ENCODE measurements around the gene VWF. TPM values are rescaled to one million over a fixed set of nuclear protein-coding genes. Genes with fewer than 3 reads are reported as not detected.

Gene VWF
- total RNA-seq, 2 experiments from 2014 or later, result not detected

- CTCF ChIA-PET, result no interaction called here
- no peak overlapping the region for H3K27ac Mint-ChIP-seq
These were observed 58.6 kb downstream of the VWF start for GRCh38 chr12:6065863-6066199.

GRCh38 chr12:6065131-6065862 is 59.2 kb downstream of the VWF start:
- H3K9me3 Mint-ChIP-seq, result no peaks in the 10 kb centered on the region
- POLR2A ChIA-PET, result no interaction called here

More at GRCh38 chr12:6065863-6066199, 58.6 kb downstream of the VWF start:
- H3K36me3 Mint-ChIP-seq (ENCODE audit: low read depth), result no peaks in the 10 kb centered on the region
- no peak overlapping the region for H3K4me3 Mint-ChIP-seq
- POLR2A ChIA-PET, result no interaction called here
- H3K9me3 Mint-ChIP-seq, result no peaks in the 10 kb centered on the region
- H3K4me1 Mint-ChIP-seq, result peaks cover 11% of the 10 kb centered on the region
- DNase-seq, result no peak
- H3K27me3 Mint-ChIP-seq, result peaks cover 12% of the 10 kb centered on the region

GRCh38 chr12:6062757-6063735 is 61.4 kb downstream of the VWF start:
- no peak overlapping the region for H3K27ac Mint-ChIP-seq
- peak; percentile 55 for DNase-seq
- no peaks in the 10 kb centered on the region for H3K4me1 Mint-ChIP-seq
- peaks cover 8% of the 10 kb centered on the region for H3K27me3 Mint-ChIP-seq
- no peaks in the 10 kb centered on the region for H3K9me3 Mint-ChIP-seq
- POLR2A ChIA-PET, result no interaction called here
- H3K4me3 Mint-ChIP-seq, result no peak overlapping the region
- CTCF ChIA-PET, result interaction anchor here (1.1 to 1.2 kb wide), 2 partner anchors 217 to 222 kb away, joined by 3 read pairs; no protein-coding TSS in a partner anchor
- no peaks in the 10 kb centered on the region for H3K36me3 Mint-ChIP-seq (ENCODE audit: low read depth)

More at GRCh38 chr12:6065131-6065862, 59.2 kb downstream of the VWF start:
- Mint-ChIP-seq H3K4me3 (no peak overlapping the region), H3K27me3 (peaks cover 7% of the 10 kb centered on the region), H3K27ac (no peak overlapping the region), H3K36me3 (ENCODE audit: low read depth) (no peaks in the 10 kb centered on the region), H3K4me1 (peaks cover 11% of the 10 kb centered on the region)
- no peak for DNase-seq
- CTCF ChIA-PET, result interaction anchor here (1.0 to 1.4 kb wide), 4 partner anchors 9 to 219 kb away, joined by 3 to 5 read pairs (median 3); no protein-coding TSS in a partner anchor

- Mint-ChIP-seq H3K9me3 (no peaks in the 10 kb centered on the region), H3K27me3 (peaks cover 7% of the 10 kb centered on the region), H3K4me3 (no peak overlapping the region), H3K36me3 (ENCODE audit: low read depth) (no peaks in the 10 kb centered on the region), H3K27ac (no peak overlapping the region), H3K4me1 (no peaks in the 10 kb centered on the region)
- ChIA-PET POLR2A (no interaction called here), CTCF (no interaction called here)
- no peak for DNase-seq
These were observed 62.1 kb downstream of the VWF start for GRCh38 chr12:6062395-6062756.

DNA sequence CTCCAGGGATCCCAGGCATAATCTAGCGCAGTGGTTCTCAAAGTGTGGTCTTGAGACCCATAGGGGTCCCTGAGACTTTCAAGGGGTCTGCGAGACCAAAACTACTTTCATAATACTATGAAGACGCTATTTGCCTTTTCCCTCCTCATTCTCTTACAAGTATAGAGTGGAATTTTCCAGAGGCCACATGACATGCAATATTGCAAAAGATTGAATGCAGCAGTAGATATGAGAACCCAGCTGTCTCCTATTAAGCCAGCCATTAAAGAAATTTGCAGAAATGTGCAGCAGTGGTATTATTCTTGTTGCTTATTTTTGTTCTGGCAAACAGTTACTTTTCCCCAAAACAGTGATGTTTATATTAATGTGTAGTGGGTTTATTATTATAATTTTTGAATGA is 62.8 kb downstream of the VWF start:
- H3K9me3 Mint-ChIP-seq, result no peaks in the 10 kb centered on the region
- no peaks in the 10 kb centered on the region for H3K36me3 Mint-ChIP-seq (ENCODE audit: low read depth)
- no peak for DNase-seq
- H3K27ac Mint-ChIP-seq, result no peak overlapping the region
- POLR2A ChIA-PET, result no interaction called here
- H3K27me3 Mint-ChIP-seq, result peaks cover 6% of the 10 kb centered on the region
- H3K4me3 Mint-ChIP-seq, result no peak overlapping the region
- CTCF ChIA-PET, result interaction anchor here (0.6 kb wide), 1 partner anchor 403 kb away, joined by 3 read pairs; no protein-coding TSS in a partner anchor
- H3K4me1 Mint-ChIP-seq, result no peaks in the 10 kb centered on the region

DNA sequence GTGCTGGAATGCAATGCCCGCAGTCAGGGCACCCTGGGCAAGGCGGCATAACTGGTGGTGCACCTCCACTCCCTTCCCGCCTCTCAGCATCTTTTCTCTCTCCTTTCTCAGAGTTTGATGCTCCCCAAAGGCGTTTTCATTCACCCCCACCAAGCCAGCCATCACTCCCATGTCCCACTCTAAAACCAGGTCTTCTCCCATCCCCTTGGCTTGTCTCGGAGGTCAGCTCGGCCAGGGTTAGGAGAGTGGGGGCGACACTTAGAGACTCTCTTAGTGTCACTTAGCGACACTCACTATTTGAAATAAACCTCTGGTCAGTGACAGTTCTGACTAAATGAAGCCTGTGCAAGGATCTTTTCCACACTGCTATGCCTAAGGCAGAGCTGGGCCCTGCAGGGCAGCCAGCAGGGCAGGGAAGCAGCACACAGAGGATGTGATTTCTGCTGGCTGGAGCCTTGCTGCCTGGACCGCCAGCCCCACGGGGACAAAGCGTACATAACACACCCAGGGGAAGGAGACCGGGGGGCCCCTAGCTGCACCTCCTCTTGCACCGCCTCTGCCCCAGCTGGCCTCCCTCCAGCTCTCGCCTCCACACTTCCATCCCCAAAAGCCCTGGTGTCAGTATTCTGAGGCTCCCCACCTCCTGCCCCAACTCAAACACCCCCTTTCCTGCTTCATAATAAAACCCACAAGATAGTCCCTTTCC is 64.5 kb downstream of the VWF start:
- H3K4me1 Mint-ChIP-seq, result no peaks in the 10 kb centered on the region

GRCh38 chr12:6059221-6059620 is 65.2 kb downstream of the VWF start:
- H3K4me3 Mint-ChIP-seq, result no peak overlapping the region
- H3K27ac Mint-ChIP-seq, result no peak overlapping the region
- CTCF ChIA-PET, result interaction anchor here (1.8 kb wide), 1 partner anchor 220 kb away, joined by 7 read pairs; no protein-coding TSS in a partner anchor
- H3K27me3 Mint-ChIP-seq, result peaks cover 18% of the 10 kb centered on the region
- no peaks in the 10 kb centered on the region for H3K36me3 Mint-ChIP-seq (ENCODE audit: low read depth)
- H3K4me1 Mint-ChIP-seq, result no peaks in the 10 kb centered on the region
- POLR2A ChIA-PET, result no interaction called here
- DNase-seq, result no peak
- H3K9me3 Mint-ChIP-seq, result no peaks in the 10 kb centered on the region

More for the DNA sequence above, 64.5 kb downstream of the VWF start:
- DNase-seq, result no peak
- no peak overlapping the region for H3K27ac Mint-ChIP-seq
- H3K4me3 Mint-ChIP-seq, result no peak overlapping the region
- ChIA-PET POLR2A (no interaction called here), CTCF (interaction anchor here (1.8 kb wide), 1 partner anchor 219 kb away, joined by 7 read pairs; no protein-coding TSS in a partner anchor)
- H3K9me3 Mint-ChIP-seq, result no peaks in the 10 kb centered on the region
- peaks cover 16% of the 10 kb centered on the region for H3K27me3 Mint-ChIP-seq
- no peaks in the 10 kb centered on the region for H3K36me3 Mint-ChIP-seq (ENCODE audit: low read depth)

DNA sequence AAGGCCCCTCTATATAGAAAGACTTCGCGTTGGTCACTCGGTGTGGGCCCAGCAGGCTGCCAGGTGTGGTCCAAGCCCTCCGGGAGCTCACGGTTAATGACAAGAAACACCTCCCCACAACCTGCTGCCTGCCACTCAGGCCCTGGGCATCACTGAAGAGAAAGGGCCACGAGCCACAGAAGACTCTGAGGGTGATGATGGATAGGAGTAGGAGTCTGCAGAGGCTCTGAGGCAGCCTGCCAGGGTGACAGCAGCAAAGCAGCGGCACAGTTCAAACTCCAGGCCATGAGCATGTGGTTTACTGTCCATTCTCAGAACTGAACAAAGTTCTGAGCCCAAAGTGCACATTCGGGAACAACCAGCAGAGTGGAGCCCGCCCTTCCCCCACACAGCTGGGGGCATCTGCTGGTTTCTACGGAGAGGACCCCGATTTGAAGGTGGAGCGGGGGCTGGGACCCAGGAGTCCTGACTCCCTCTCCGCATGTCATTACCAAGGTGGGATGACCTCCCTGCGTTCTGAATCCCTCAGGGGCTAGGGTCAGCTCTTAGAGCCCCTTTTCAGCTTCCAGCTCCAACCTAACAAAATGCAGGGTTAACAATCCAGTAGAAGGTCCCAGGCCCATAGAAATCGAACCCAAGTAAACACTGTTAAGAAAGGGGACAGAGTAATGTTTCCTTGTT is 65.8 kb downstream of the VWF start:
- no peak overlapping the region for H3K27ac Mint-ChIP-seq
- CTCF ChIA-PET, result interaction anchor here (1.8 kb wide), 1 partner anchor 220 kb away, joined by 7 read pairs; no protein-coding TSS in a partner anchor
- POLR2A ChIA-PET, result no interaction called here

GRCh38 chr12:6057700-6058099 is 66.8 kb downstream of the VWF start:
- Mint-ChIP-seq H3K4me1 (no peaks in the 10 kb centered on the region), H3K27me3 (peaks cover 18% of the 10 kb centered on the region), H3K9me3 (no peaks in the 10 kb centered on the region), H3K4me3 (no peak overlapping the region), H3K27ac (no peak overlapping the region), H3K36me3 (ENCODE audit: low read depth) (no peaks in the 10 kb centered on the region)
- ChIA-PET POLR2A (no interaction called here), CTCF (no interaction called here)
- DNase-seq, result no peak

More for the DNA sequence above, 65.8 kb downstream of the VWF start:
- H3K27me3 Mint-ChIP-seq, result peaks cover 18% of the 10 kb centered on the region
- H3K4me3 Mint-ChIP-seq, result no peak overlapping the region
- H3K4me1 Mint-ChIP-seq, result no peaks in the 10 kb centered on the region
- H3K36me3 Mint-ChIP-seq (ENCODE audit: low read depth), result no peaks in the 10 kb centered on the region
- H3K9me3 Mint-ChIP-seq, result no peaks in the 10 kb centered on the region
- no peak for DNase-seq

DNA sequence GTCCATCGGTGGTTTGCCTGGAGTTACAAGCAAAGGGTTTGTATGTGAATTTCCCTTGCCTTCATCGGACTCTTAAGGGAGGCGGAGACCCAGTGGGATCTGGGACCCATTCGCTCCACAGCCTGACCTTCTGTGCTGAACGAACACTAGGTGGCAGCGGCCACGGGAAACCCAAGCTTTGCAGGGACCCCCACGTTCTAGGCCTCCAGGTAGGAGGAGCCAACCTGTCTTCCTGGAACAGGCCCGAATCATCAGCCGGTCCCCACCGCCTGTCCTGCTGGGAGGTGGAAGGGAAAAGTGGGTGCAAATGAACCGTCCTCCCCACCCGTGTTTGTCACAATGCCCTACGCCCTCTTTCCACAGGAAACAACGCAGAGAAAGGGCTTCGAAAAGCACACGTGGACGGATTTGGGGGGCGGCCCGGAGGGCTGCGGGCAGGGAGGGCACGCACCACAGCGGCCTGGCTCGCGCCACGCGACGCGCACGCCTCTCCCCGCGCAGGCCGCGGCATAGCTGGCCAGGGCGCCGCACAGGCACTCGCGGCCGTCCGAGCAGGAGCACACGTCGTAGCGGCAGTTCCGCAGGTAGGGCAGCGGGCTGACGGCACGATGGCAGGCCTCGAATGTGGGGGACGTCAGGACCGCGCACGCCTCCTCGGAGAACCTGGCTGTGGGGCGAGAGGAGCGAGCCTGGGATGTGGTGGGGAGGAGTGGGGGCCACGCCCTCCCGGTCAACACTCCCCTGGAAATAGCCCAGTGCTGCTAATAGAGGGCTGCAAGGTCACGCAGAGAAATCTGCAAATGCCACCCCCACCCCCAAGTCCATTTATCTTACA is 67.8 kb downstream of the VWF start:
- Mint-ChIP-seq H3K4me3 (no peak overlapping the region), H3K27me3 (peaks cover 18% of the 10 kb centered on the region), H3K9me3 (no peaks in the 10 kb centered on the region), H3K4me1 (no peaks in the 10 kb centered on the region), H3K36me3 (ENCODE audit: low read depth) (no peaks in the 10 kb centered on the region), H3K27ac (no peak overlapping the region)
- ChIA-PET CTCF (no interaction called here), POLR2A (no interaction called here)
- DNase-seq, result no peak

DNA sequence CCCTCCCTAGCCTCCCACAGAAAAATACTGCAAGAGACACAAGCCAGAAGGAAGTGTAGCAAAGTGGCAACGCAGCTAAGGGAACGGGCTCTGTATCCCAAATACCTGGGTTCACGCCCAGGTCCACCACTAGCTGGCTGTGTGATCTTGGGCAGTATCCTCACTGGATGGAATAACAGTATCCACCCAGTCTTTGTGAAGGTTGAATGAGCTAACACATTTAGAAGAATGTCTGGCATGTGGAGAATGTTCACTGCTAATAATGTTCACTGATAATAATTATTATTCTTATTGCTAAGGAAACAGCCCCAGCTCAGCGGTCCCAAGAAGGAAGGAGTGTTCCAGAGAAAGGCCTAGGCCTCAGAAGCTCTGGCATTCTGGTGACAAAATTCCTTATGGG is 70.9 kb downstream of the VWF start:
- peaks cover 25% of the 10 kb centered on the region for H3K27me3 Mint-ChIP-seq
- H3K9me3 Mint-ChIP-seq, result no peaks in the 10 kb centered on the region
- POLR2A ChIA-PET, result no interaction called here
- no peak overlapping the region for H3K27ac Mint-ChIP-seq
- no peak overlapping the region for H3K4me3 Mint-ChIP-seq
- DNase-seq, result no peak
- no peaks in the 10 kb centered on the region for H3K36me3 Mint-ChIP-seq (ENCODE audit: low read depth)
- CTCF ChIA-PET, result interaction anchor here (0.6 to 1.6 kb wide), 4 partner anchors 11 to 64 kb away, joined by 3 to 5 read pairs (median 3); no protein-coding TSS in a partner anchor
- no peaks in the 10 kb centered on the region for H3K4me1 Mint-ChIP-seq

- H3K4me1 Mint-ChIP-seq, result no peaks in the 10 kb centered on the region
- peaks cover 25% of the 10 kb centered on the region for H3K27me3 Mint-ChIP-seq
- no peaks in the 10 kb centered on the region for H3K36me3 Mint-ChIP-seq (ENCODE audit: low read depth)
- no peak overlapping the region for H3K4me3 Mint-ChIP-seq
- ChIA-PET CTCF (interaction anchor here (0.6 to 1.6 kb wide), 3 partner anchors 15 to 65 kb away, joined by 3 to 5 read pairs (median 3); no protein-coding TSS in a partner anchor), POLR2A (no interaction called here)
- no peak for DNase-seq
- H3K27ac Mint-ChIP-seq, result no peak overlapping the region
- no peaks in the 10 kb centered on the region for H3K9me3 Mint-ChIP-seq
These were observed 71.5 kb downstream of the VWF start for GRCh38 chr12:6052940-6053329.

All from activated CD4-positive, alpha-beta memory T cell treated with anti-CD3 and anti-CD28 coated beads, Interleukin-2, amount 10 ng/mL, durations not matched to agents 7 days and 5 days (primary cell).